ENCODE results near the gene MAP7D1.
"Not testable (repeated sequence)": the region's sequence is repeated elsewhere in the genome, so short reads cannot be mapped to it uniquely, and the experiment has no call there.

Gene MAP7D1

DNA sequence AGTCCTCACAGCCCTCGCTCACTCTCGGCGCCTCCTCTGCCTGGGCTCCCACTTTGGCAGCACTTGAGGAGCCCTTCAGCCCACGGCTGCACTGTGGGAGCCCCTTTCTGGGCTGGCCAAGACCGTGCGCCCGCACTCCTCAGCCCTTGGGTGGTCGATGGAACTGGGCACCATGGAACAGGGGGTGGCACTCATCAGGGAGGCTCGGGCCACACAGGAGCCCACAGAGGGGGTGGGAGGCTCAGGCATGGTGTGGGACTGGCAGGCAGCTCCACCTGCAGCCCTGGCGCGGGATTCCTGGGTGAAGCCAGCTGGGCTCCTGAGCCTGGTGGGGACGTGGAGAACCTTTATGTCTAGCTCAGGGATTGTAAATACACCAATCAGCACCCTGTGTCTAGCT, 40.8 kb downstream of the MAP7D1 start:
- H3K36me3 ChIP-seq (ENCODE audit: control insufficient read depth in 1 of 2, insufficient read depth in 2 of 2, low read length in 2 of 2); H3K4me1 ChIP-seq (ENCODE audit: control insufficient read depth in 1 of 2, insufficient read depth in 2 of 2, low read length in 2 of 2); H3K27ac ChIP-seq (ENCODE audit: low read length); H3K27me3 ChIP-seq (ENCODE audit: low read depth, low read length); H3K9me3 ChIP-seq (ENCODE audit: control insufficient read depth in 1 of 2, low read length in 2 of 2); H3K4me3 ChIP-seq (ENCODE audit: low read depth in 1 of 2, low read length in 2 of 2): not testable (repeated sequence)

DNA sequence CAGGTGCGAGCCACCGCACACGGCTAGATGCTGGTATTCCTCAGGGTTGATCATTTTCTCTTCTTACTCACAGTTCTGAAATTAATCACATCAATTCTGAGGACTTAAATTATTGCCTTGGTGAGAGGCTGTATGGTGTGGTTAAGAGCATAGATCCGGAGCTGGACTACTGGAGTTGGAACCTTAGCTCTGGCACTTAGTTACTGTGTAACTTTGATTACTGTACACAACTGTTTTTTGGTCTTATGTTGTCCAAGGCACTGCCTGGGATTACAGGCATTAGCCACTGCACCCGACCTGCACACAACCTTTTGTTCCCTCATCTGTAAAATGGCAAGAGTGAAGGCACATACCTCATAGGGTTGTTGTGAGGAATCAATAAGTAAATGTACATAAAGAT, 42.7 kb downstream of the MAP7D1 start:
- Histone ChIP-seq H3K27me3 (ENCODE audit: low read depth, low read length) (no peaks in the 10 kb centered on the region), H3K4me3 (ENCODE audit: low read depth in 1 of 2, low read length in 2 of 2) (no peak overlapping the region), H3K9me3 (ENCODE audit: control insufficient read depth in 1 of 2, low read length in 2 of 2) (no peaks in the 10 kb centered on the region), H3K4me1 (ENCODE audit: control insufficient read depth in 1 of 2, insufficient read depth in 2 of 2, low read length in 2 of 2) (no peaks in the 10 kb centered on the region), H3K36me3 (ENCODE audit: control insufficient read depth in 1 of 2, insufficient read depth in 2 of 2, low read length in 2 of 2) (no peaks in the 10 kb centered on the region), H3K27ac (ENCODE audit: low read length) (no peak overlapping the region)

DNA sequence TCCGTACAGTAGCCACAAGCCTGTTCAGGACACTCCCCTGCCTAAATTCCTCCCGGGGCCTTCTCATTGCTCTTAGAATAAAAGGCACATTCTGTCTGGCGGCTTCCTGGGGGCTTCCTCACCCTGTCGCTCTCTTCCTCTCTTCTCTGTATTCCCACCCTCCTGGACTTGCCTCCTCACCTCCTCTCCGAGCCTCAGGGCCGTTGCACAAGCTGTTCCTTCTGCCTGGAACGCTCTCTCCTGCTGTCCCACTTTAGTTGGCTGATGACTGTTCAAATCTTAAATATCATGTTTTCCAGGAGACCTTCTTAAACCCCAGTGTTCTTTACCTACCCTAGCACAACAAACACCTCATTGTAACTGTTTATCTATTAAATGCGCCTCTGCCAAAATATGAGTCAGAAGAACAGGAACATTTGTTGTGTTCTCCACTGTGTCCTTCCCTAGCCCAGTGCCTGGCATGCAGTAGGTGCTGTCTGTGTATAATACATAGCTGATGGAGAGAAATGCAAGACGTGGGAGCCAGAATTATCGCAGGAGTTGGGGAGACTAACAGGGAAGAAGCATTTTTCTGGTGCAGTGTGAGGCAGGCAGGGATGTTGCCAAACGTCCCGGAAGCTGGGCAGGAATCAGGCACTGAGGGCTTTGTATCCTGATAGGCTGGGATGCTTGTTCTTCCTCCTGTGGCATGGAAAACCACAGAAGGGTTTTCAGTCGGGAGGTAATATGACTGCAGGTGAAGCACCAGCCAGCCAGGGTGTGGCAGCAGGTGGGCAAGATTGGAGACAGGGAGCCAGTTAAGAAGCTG, 44.2 kb downstream of the MAP7D1 start:
- Histone ChIP-seq H3K27ac (ENCODE audit: low read length) (no peak overlapping the region), H3K4me1 (ENCODE audit: control insufficient read depth in 1 of 2, insufficient read depth in 2 of 2, low read length in 2 of 2) (peaks cover 3 to 4% of the 10 kb centered on the region in 2 donors), H3K27me3 (ENCODE audit: low read depth, low read length) (no peaks in the 10 kb centered on the region), H3K36me3 (ENCODE audit: control insufficient read depth in 1 of 2, insufficient read depth in 2 of 2, low read length in 2 of 2) (no peaks in the 10 kb centered on the region), H3K4me3 (ENCODE audit: low read depth in 1 of 2, low read length in 2 of 2) (no peak overlapping the region), H3K9me3 (ENCODE audit: control insufficient read depth in 1 of 2, low read length in 2 of 2) (no peaks in the 10 kb centered on the region)

DNA sequence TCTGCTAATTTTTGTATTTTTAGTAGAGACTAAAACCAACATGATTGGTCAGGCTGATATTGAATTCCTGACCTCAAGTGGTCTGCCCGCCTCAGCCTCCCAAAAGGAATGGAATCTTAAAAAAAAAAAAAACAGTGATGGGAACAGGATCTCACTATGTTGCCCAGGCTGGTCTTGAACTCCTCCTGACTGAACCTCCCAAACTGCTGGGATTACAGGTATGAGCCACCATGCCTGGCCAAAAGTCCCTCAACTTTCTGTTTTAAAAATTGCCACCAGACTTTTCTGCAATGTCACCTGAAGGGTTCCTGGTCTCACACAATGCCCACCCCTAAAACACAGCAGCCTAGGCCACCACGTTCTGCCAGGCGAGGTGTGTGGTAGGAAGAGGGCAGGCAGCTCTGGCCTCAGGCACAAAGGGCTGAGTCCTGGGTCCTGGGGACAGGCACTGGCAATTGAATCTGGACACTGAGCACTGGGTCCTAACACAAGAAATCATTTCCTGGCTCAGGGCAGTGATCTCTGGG, 47.1 kb downstream of the MAP7D1 start:
- Histone ChIP-seq H3K36me3 (ENCODE audit: control insufficient read depth in 1 of 2, insufficient read depth in 2 of 2, low read length in 2 of 2) (no peaks in the 10 kb centered on the region), H3K9me3 (ENCODE audit: control insufficient read depth in 1 of 2, low read length in 2 of 2) (no peaks in the 10 kb centered on the region), H3K27ac (ENCODE audit: low read length) (peak overlapping the region; percentile 25), H3K27me3 (ENCODE audit: low read depth, low read length) (no peaks in the 10 kb centered on the region), H3K4me3 (ENCODE audit: low read depth in 1 of 2, low read length in 2 of 2) (no peak overlapping the region), H3K4me1 (ENCODE audit: control insufficient read depth in 1 of 2, insufficient read depth in 2 of 2, low read length in 2 of 2) (peaks cover 8 to 20% of the 10 kb centered on the region in 2 donors)

DNA sequence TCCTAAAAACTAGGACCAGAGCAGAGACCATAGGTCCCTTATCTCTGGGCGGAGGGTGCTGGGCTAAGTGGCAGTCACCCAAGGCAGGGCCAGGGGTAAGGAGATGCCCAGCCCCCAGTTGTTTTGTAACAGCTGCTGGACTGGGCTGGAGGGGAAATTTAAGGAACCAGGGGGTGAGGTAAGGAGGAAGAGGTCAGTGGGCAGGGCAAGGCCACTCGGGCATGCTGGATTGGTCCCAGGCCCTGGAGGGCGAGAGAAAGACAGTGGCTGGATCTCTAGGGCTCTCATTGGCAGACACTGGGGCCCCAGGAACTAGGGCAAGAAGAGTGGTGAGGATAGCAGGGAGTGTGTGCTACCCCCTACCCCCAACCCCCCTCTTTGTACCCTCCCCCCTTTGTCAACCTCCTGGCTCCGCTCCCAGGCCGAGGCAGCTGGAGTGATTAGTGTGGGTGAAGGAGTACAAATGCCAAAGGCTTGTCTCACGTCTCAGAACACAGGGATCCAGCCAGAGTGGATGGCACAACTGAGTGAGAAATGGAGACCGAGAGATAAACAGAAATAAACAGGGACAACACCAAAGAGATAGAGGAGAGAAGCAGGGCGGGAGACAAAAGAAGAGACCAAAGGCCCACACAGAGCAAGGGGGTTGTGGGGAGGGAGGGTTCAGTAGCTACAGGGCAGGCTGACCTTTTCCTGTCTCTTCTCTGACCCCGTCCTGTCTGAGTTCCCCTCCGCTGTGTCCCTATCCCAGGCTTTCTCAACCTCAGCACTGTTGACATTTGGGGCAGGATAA, 47.8 kb downstream of the MAP7D1 start:
- H3K27ac ChIP-seq (ENCODE audit: low read length), result peak overlapping the region; percentile 25
- H3K9me3 ChIP-seq (ENCODE audit: control insufficient read depth in 1 of 2, low read length in 2 of 2), result no peaks in the 10 kb centered on the region
- no peaks in the 10 kb centered on the region for H3K36me3 ChIP-seq (ENCODE audit: control insufficient read depth in 1 of 2, insufficient read depth in 2 of 2, low read length in 2 of 2)
- no peaks in the 10 kb centered on the region for H3K27me3 ChIP-seq (ENCODE audit: low read depth, low read length)
- H3K4me3 ChIP-seq (ENCODE audit: low read depth in 1 of 2, low read length in 2 of 2), result no peak overlapping the region
- H3K4me1 ChIP-seq (ENCODE audit: control insufficient read depth in 1 of 2, insufficient read depth in 2 of 2, low read length in 2 of 2), result peaks cover 8 to 20% of the 10 kb centered on the region in 2 donors

DNA sequence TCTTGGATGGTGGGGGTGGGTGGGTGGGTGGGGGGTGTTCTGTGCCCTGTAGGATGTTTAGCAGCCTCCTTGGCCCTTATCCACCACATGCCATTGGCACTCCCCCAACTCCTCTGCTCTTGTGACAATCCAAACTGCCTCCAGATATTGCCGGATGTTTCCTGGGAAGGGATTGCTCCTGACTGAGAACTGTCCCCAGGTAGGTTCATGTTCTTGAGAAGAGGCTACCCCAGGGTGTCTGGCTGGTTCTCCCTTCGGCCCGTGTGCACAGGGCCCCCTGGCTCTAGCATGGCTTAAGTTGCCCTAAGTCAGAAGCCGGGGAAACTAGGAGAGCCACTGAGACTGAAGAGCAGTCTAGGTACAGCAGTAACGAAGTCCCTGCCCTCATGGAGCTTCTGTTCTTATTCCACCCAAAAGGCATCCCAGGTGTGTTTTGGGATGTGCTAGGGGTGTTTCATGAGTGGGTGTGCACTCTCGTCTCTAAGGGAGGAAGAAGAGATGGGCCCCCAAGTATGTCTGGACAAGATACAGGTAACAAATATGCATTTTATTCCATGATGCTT, 48.5 kb downstream of the MAP7D1 start:
- peaks cover 8 to 20% of the 10 kb centered on the region in 2 donors for H3K4me1 ChIP-seq (ENCODE audit: control insufficient read depth in 1 of 2, insufficient read depth in 2 of 2, low read length in 2 of 2)
- H3K27me3 ChIP-seq (ENCODE audit: low read depth, low read length), result no peaks in the 10 kb centered on the region
- no peak overlapping the region for H3K4me3 ChIP-seq (ENCODE audit: low read depth in 1 of 2, low read length in 2 of 2)
- H3K27ac ChIP-seq (ENCODE audit: low read length), result peak overlapping the region; percentile 43
- no peaks in the 10 kb centered on the region for H3K36me3 ChIP-seq (ENCODE audit: control insufficient read depth in 1 of 2, insufficient read depth in 2 of 2, low read length in 2 of 2)
- no peaks in the 10 kb centered on the region for H3K9me3 ChIP-seq (ENCODE audit: control insufficient read depth in 1 of 2, low read length in 2 of 2)

DNA sequence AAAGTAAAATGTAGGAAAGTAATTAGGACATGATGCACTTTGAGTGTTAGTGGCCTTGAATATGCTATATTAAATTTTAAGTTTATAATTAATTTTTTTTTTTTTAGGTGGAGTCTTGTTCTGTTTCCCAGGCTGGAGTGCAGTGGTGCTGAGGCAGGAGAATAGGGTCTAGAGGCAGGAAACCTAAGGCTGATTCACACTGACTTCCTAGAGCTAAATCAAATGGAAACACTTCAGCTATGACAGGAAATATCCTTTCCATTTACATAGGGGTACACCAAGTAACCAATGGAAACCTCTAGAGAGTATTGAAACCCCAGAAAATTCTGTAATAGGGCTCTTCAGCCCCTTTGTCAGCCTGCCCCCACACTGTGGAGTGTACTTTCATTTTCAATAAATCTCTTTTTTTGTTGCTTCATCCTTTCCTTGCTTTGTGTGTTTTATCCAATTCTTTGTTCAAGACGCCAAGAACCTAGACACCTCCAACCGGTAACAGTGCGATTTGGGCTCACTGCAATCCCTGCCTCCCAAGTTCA, 50.4 kb downstream of the MAP7D1 start:
- Histone ChIP-seq H3K4me1 (ENCODE audit: control insufficient read depth in 1 of 2, insufficient read depth in 2 of 2, low read length in 2 of 2) (peaks cover 8 to 20% of the 10 kb centered on the region in 2 donors), H3K27ac (ENCODE audit: low read length) (no peak overlapping the region), H3K36me3 (ENCODE audit: control insufficient read depth in 1 of 2, insufficient read depth in 2 of 2, low read length in 2 of 2) (no peaks in the 10 kb centered on the region), H3K27me3 (ENCODE audit: low read depth, low read length) (no peaks in the 10 kb centered on the region), H3K4me3 (ENCODE audit: low read depth in 1 of 2, low read length in 2 of 2) (no peak overlapping the region), H3K9me3 (ENCODE audit: control insufficient read depth in 1 of 2, low read length in 2 of 2) (no peaks in the 10 kb centered on the region)

DNA sequence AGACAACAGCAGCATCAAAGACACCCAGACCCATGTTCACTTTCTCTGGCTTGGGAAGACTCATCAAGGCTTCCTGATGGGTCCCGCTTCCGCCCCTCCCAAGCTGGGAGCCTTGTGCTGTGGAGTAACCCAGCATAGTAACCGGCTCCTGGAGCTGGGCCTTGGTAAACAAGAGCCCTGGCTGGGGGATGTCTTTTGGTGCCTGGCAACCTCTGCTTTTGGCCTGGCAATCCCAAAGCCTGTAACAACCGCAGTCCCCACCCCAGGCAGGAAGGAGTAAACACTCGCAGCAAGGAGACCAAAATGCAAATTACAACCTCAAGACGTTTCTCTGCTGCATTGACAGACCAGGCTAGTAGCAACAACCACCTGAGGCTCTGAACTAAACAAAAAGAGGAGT, 51.4 kb downstream of the MAP7D1 start:
- Histone ChIP-seq H3K4me1 (ENCODE audit: control insufficient read depth in 1 of 2, insufficient read depth in 2 of 2, low read length in 2 of 2) (peaks cover 8 to 20% of the 10 kb centered on the region in 2 donors), H3K4me3 (ENCODE audit: low read depth in 1 of 2, low read length in 2 of 2) (no peak overlapping the region), H3K9me3 (ENCODE audit: control insufficient read depth in 1 of 2, low read length in 2 of 2) (no peaks in the 10 kb centered on the region), H3K27me3 (ENCODE audit: low read depth, low read length) (no peaks in the 10 kb centered on the region), H3K36me3 (ENCODE audit: control insufficient read depth in 1 of 2, insufficient read depth in 2 of 2, low read length in 2 of 2) (no peaks in the 10 kb centered on the region), H3K27ac (ENCODE audit: low read length) (no peak overlapping the region)

DNA sequence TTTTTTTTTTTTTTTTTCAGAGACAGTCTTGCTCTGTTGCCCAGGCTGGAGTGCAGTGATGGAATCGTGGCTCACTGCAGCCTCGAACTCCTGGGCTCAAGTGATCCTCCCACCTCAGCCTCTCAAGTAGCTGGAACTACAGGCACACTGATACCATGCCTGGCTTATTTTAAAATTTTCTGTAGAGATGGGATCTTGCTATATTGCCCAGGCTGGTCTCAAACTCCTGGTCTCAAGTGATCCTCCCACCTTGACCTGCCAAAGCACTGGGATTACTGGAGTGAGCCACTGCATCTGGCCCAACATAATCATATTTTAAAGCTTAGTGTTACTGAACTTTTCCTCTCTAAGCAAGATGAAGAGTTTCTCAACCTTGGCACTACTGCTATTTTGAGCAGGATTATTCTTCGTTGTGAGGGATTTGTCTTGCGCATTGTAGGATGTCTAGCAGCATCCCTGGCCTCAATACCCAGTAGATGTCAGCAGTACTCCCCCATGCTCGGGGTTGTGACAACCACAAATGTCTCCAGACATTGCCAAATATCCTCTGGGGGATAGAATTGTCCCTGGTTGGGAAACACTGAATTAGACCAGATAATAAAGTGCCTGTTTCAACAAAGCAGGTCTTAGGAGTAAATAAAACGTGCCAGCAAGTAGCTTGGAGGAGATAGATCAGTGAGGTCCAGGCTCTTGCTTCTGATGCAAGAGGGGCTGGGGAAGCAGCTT, 53.2 kb downstream of the MAP7D1 start:
- Histone ChIP-seq H3K36me3 (ENCODE audit: control insufficient read depth in 1 of 2, insufficient read depth in 2 of 2, low read length in 2 of 2) (no peaks in the 10 kb centered on the region), H3K4me1 (ENCODE audit: control insufficient read depth in 1 of 2, insufficient read depth in 2 of 2, low read length in 2 of 2) (peaks cover 8 to 20% of the 10 kb centered on the region in 2 donors), H3K27me3 (ENCODE audit: low read depth, low read length) (no peaks in the 10 kb centered on the region), H3K27ac (ENCODE audit: low read length) (no peak overlapping the region), H3K9me3 (ENCODE audit: control insufficient read depth in 1 of 2, low read length in 2 of 2) (no peaks in the 10 kb centered on the region), H3K4me3 (ENCODE audit: low read depth in 1 of 2, low read length in 2 of 2) (no peak overlapping the region)

DNA sequence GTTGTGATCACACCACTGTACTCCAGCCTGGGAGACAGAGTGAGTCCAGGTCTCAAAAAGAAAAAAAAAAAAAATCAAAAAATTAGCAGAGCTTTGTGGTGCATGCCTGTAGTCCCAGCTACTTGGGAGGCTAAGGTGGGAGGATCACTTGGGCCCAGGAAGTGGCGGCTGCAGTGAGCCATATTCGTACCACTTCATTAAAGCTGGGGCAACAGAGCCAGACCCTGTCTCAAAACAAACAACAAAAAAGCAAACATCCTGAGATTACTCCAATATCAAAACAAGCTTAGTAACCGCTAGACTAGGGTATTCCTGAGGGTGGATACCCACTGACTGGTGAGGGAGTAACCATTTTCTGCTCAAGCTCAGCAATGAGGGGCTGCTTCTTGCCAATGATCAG, 55.3 kb downstream of the MAP7D1 start:
- H3K9me3 ChIP-seq (ENCODE audit: control insufficient read depth in 1 of 2, low read length in 2 of 2), result no peaks in the 10 kb centered on the region
- H3K27me3 ChIP-seq (ENCODE audit: low read depth, low read length), result no peaks in the 10 kb centered on the region
- no peaks in the 10 kb centered on the region for H3K36me3 ChIP-seq (ENCODE audit: control insufficient read depth in 1 of 2, insufficient read depth in 2 of 2, low read length in 2 of 2)
- H3K27ac ChIP-seq (ENCODE audit: low read length), result no peak overlapping the region
- no peak overlapping the region for H3K4me3 ChIP-seq (ENCODE audit: low read depth in 1 of 2, low read length in 2 of 2)
- H3K4me1 ChIP-seq (ENCODE audit: control insufficient read depth in 1 of 2, insufficient read depth in 2 of 2, low read length in 2 of 2), result peaks cover 5 to 12% of the 10 kb centered on the region in 2 donors
